PC-3 (cell line): ENCODE measurements around the gene CAD.

Source experiments
- EZH2 ChIP-seq: fragments of 300-600 bp; sonication (generic); IDR thresholded peaks from one replicate; pipeline ENCODE4 v1.6.1; 2017; ENCODE audit warnings: antibody characterized with exemption, mild to moderate bottlenecking, low read length; ENCODE audit not compliant: unreplicated experiment
- TF ChIP-seq, protein P1 (sequence below): fragments of 300-600 bp; sonication (generic); conservative IDR thresholded peaks from 2 replicates; pipeline ENCODE4 v1.5.1; 2017; ENCODE audit warnings: antibody characterized with exemption, low read depth, mild to moderate bottlenecking, low read length

DNA sequence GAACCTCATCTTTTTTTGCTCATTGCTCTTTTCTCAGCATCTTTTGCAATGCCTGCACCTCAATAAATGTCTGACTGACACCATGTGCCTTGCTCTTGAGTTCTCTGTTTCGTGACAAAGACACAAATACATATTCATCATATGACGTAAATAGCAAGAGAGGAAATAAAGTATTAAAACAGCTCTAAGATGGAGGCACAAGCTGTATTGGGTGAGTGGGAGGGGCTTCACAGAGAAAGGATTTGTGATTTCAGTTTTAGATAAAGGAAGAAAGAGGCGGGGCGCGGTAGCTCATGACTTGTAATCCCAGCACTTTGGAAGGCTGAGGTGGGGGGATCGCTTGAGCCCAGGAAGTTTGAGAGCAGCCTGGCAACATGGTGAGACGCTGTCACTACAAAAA lies 2.9 kb downstream of the CAD start:
- TF ChIP-seq, protein P1, sequence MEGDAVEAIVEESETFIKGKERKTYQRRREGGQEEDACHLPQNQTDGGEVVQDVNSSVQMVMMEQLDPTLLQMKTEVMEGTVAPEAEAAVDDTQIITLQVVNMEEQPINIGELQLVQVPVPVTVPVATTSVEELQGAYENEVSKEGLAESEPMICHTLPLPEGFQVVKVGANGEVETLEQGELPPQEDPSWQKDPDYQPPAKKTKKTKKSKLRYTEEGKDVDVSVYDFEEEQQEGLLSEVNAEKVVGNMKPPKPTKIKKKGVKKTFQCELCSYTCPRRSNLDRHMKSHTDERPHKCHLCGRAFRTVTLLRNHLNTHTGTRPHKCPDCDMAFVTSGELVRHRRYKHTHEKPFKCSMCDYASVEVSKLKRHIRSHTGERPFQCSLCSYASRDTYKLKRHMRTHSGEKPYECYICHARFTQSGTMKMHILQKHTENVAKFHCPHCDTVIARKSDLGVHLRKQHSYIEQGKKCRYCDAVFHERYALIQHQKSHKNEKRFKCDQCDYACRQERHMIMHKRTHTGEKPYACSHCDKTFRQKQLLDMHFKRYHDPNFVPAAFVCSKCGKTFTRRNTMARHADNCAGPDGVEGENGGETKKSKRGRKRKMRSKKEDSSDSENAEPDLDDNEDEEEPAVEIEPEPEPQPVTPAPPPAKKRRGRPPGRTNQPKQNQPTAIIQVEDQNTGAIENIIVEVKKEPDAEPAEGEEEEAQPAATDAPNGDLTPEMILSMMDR = no peak
- TF ChIP-seq EZH2 = no peak
